HepG2 (cell line): Measurements from ENCODE around the gene FAM168A. TPM values are rescaled to one million over a fixed set of nuclear protein-coding genes. Genes with fewer than 3 reads are reported as not detected.
A peak's percentile ranks its signal among the peaks of the same experiment; 100 is the strongest.

Source experiments
- AHDC1 ChIP-seq: sonication (generic); formaldehyde crosslinking; IDR thresholded peaks from 2 replicates; pipeline ENCODE4 v1.5.1; 2020; ENCODE audit warnings: mild to moderate bottlenecking, missing genetic modification reagents, borderline replicate concordance
- ARID5B ChIP-seq: IDR thresholded peaks from 2 replicates; pipeline ENCODE4 v1.4.0; 2020; ENCODE audit warnings: mild to moderate bottlenecking, missing genetic modification reagents
- CREBL2 ChIP-seq: sonication (generic); formaldehyde crosslinking; IDR thresholded peaks from 2 replicates; pipeline ENCODE4 v1.8.1; 2023; ENCODE audit warnings: missing genetic modification reagents, mild to moderate bottlenecking, borderline replicate concordance
- HCFC1 ChIP-seq: fragments of 150-350 bp; IDR thresholded peaks from 2 replicates; pipeline ENCODE4 v1.6.1; 2014; ENCODE audit warnings: low read depth, low read length
- KDM1A ChIP-seq: IDR thresholded peaks from 2 replicates; pipeline ENCODE4 v1.6.1; 2016; ENCODE audit warnings: missing compliant biosample characterization
- POGZ ChIP-seq: sonication (generic); formaldehyde crosslinking; IDR thresholded peaks from 2 replicates; pipeline ENCODE4 v1.4.0; 2020; ENCODE audit warnings: mild to moderate bottlenecking, missing genetic modification reagents
- RARA ChIP-seq: IDR thresholded peaks from 2 replicates; pipeline ENCODE4 v1.6.1; 2016; ENCODE audit warnings: missing genetic modification reagents, missing compliant biosample characterization
- ZMAT3 ChIP-seq: sonication (generic); formaldehyde crosslinking; conservative IDR thresholded peaks from 2 replicates; pipeline ENCODE4 v1.7.0; 2021; ENCODE audit warnings: missing genetic modification reagents
- ZNF350 ChIP-seq: sonication (generic); formaldehyde crosslinking; IDR thresholded peaks from 2 replicates; pipeline ENCODE4 v1.4.0; 2020; ENCODE audit warnings: mild to moderate bottlenecking, low read depth, missing genetic modification reagents, borderline replicate concordance
- ZNF558 ChIP-seq: sonication (generic); formaldehyde crosslinking; IDR thresholded peaks from 2 replicates; pipeline ENCODE4 v1.9.0; 2022; ENCODE audit warnings: mild to moderate bottlenecking, missing genetic modification reagents, borderline replicate concordance
- ZNF570 ChIP-seq: sonication (generic); formaldehyde crosslinking; IDR thresholded peaks from 2 replicates; pipeline ENCODE4 v1.4.0; 2020; ENCODE audit warnings: mild to moderate bottlenecking, missing genetic modification reagents, borderline replicate concordance
- ZNF609 ChIP-seq: sonication (generic); formaldehyde crosslinking; IDR thresholded peaks from 2 replicates; pipeline ENCODE4 v1.4.0; 2020; ENCODE audit warnings: mild to moderate bottlenecking, missing genetic modification reagents, borderline replicate concordance
- ZNF75D ChIP-seq: sonication (generic); formaldehyde crosslinking; IDR thresholded peaks from 2 replicates; pipeline ENCODE4 v1.8.1; 2023; ENCODE audit warnings: missing genetic modification reagents, mild to moderate bottlenecking, borderline replicate concordance
- polyA plus RNA-seq, 8 experiments: library from polyadenylated mRNA; depleted of rRNA in 3 of 8; stranded (reverse) in 7 of 8; unstranded in 1 of 8; fragments of >200 nt; fragmentation: Illumina TruSeq in 4 of 8; extraction: Trizol in 4 of 8; gene quantifications; 2 replicates each; pipeline versions ENCODE4 v1.2.1 to v1.2.3, GENCODE V29; 2011 to 2016; ENCODE audit warnings: low read depth in 4 of 8, missing spikeins in 1 of 8, mixed read lengths in 1 of 8; ENCODE audit not compliant: insufficient read depth in 1 of 8
- total RNA-seq, 5 experiments: library from RNA; depleted of rRNA; stranded (reverse); fragments of >200 nt; fragmentation: Illumina TruSeq; extraction: Trizol; gene quantifications; 2 replicates each; pipeline ENCODE4 v1.2.3, GENCODE V29; 2016; ENCODE audit warnings: low read depth in 1 of 5

The FAM168A gene
- total and polyA plus RNA-seq, 2 of the 13 experiments (the other 11 are each of a cell fraction or from before 2014, with no cell fraction given): 13.9 to 15.8 TPM

- no peak for TF ChIP-seq CREBL2 (CRISPR knock-in tag)
- 0 out of 2 replicates have a peak, but pooled peaks have one; percentile 25 for TF ChIP-seq ZNF609 (CRISPR knock-in tag)
- no peak for TF ChIP-seq ZMAT3
- no peak for TF ChIP-seq HCFC1
- TF ChIP-seq ZNF350 (CRISPR knock-in tag): no peak
- TF ChIP-seq ZNF75D (CRISPR knock-in tag): no peak
- no peak for TF ChIP-seq ZNF570 (CRISPR knock-in tag)
- TF ChIP-seq KDM1A: no peak
- TF ChIP-seq RARA: no peak
- TF ChIP-seq POGZ: no peak; the same call in 1 of the 2 replicates
- peak; percentile 59; the same call in 1 of the 2 replicates for TF ChIP-seq AHDC1
- peak; percentile 48 for TF ChIP-seq ARID5B (CRISPR knock-in tag)
- TF ChIP-seq ZNF558 (CRISPR knock-in tag): no peak
These were observed 158.7 kb downstream of the FAM168A start (continued) for GRCh38 chr11:73439002-73439843.
